IPS-18a (cell line): ENCODE results near the gene CREB3L4.

Experiments used
- H3K27ac ChIP-seq: one replicate; pipeline ENCODE4 v1.5.1; 2013; ENCODE audit warnings: low read length
- H3K27me3 ChIP-seq: one replicate; pipeline ENCODE4 v1.6.1; 2013; ENCODE audit warnings: mild to moderate bottlenecking, low read length; ENCODE audit not compliant: control insufficient read depth, insufficient read depth
- H3K36me3 ChIP-seq: one replicate; pipeline ENCODE4 v1.6.1; 2013; ENCODE audit warnings: low read depth, low read length; ENCODE audit not compliant: control insufficient read depth
- H3K4me1 ChIP-seq: one replicate; pipeline ENCODE4 v1.6.1; 2013; ENCODE audit warnings: low read depth, low read length; ENCODE audit not compliant: control insufficient read depth
- H3K4me3 ChIP-seq: one replicate; pipeline ENCODE4 v1.5.1; 2013; ENCODE audit warnings: low read length
- H3K9ac ChIP-seq: one replicate; pipeline ENCODE4 v1.6.1; 2013; ENCODE audit warnings: mild to moderate bottlenecking, low read length, moderate library complexity
- H3K9me3 ChIP-seq: one replicate; pipeline ENCODE4 v1.6.1; 2013; ENCODE audit warnings: low read depth, low read length; ENCODE audit not compliant: control insufficient read depth

Gene CREB3L4

GRCh38 chr1:153929426-153929825 is 38.3 kb upstream of the CREB3L4 start:
- H3K9ac ChIP-seq = no peak overlapping the region
- no peaks in the 10 kb centered on the region for H3K27me3 ChIP-seq
- H3K36me3 ChIP-seq = peaks cover 26% of the 10 kb centered on the region
- no peaks in the 10 kb centered on the region for H3K4me1 ChIP-seq
- H3K9me3 ChIP-seq = no peaks in the 10 kb centered on the region
- H3K27ac ChIP-seq = no peak overlapping the region
- H3K4me3 ChIP-seq = no peak overlapping the region

GRCh38 chr1:153929981-153930948 is 37.4 kb upstream of the CREB3L4 start:
- Histone ChIP-seq H3K4me3 (no peak overlapping the region), H3K36me3 (peaks cover 31% of the 10 kb centered on the region), H3K27me3 (no peaks in the 10 kb centered on the region), H3K9ac (no peak overlapping the region), H3K27ac (no peak overlapping the region), H3K4me1 (no peaks in the 10 kb centered on the region), H3K9me3 (no peaks in the 10 kb centered on the region)

- no peaks in the 10 kb centered on the region for H3K4me1 ChIP-seq
- no peak overlapping the region for H3K9ac ChIP-seq
- H3K4me3 ChIP-seq = no peak overlapping the region
- no peaks in the 10 kb centered on the region for H3K27me3 ChIP-seq
- H3K36me3 ChIP-seq = peaks cover 52% of the 10 kb centered on the region
- H3K27ac ChIP-seq = no peak overlapping the region
- H3K9me3 ChIP-seq = no peaks in the 10 kb centered on the region
Measured at GRCh38 chr1:153932156-153933131, 35.3 kb upstream of the CREB3L4 start.

- Histone ChIP-seq H3K9me3 (no peaks in the 10 kb centered on the region), H3K9ac (no peak overlapping the region), H3K27ac (no peak overlapping the region), H3K36me3 (peaks cover 59% of the 10 kb centered on the region), H3K4me3 (no peak overlapping the region), H3K27me3 (no peaks in the 10 kb centered on the region), H3K4me1 (no peaks in the 10 kb centered on the region)
Measured at GRCh38 chr1:153933430-153933829, 34.3 kb upstream of the CREB3L4 start.

GRCh38 chr1:153933955-153934354 is 33.7 kb upstream of the CREB3L4 start:
- Histone ChIP-seq H3K4me1 (no peaks in the 10 kb centered on the region), H3K4me3 (no peak overlapping the region), H3K27me3 (no peaks in the 10 kb centered on the region), H3K36me3 (peaks cover 59% of the 10 kb centered on the region), H3K9ac (no peak overlapping the region), H3K27ac (no peak overlapping the region), H3K9me3 (no peaks in the 10 kb centered on the region)

GRCh38 chr1:153934746-153935145 is 33.0 kb upstream of the CREB3L4 start:
- Histone ChIP-seq H3K9me3 (no peaks in the 10 kb centered on the region), H3K36me3 (peaks cover 58% of the 10 kb centered on the region), H3K27ac (no peak overlapping the region), H3K27me3 (no peaks in the 10 kb centered on the region), H3K9ac (no peak overlapping the region), H3K4me3 (no peak overlapping the region), H3K4me1 (no peaks in the 10 kb centered on the region)

- H3K4me1 ChIP-seq = no peaks in the 10 kb centered on the region
- peaks cover 57% of the 10 kb centered on the region for H3K36me3 ChIP-seq
- H3K9me3 ChIP-seq = no peaks in the 10 kb centered on the region
- no peak overlapping the region for H3K9ac ChIP-seq
- H3K4me3 ChIP-seq = no peak overlapping the region
- no peak overlapping the region for H3K27ac ChIP-seq
- H3K27me3 ChIP-seq = no peaks in the 10 kb centered on the region
Measured at GRCh38 chr1:153936011-153936802, 31.5 kb upstream of the CREB3L4 start.

GRCh38 chr1:153937331-153937730 is 30.4 kb upstream of the CREB3L4 start:
- Histone ChIP-seq H3K4me1 (no peaks in the 10 kb centered on the region), H3K27me3 (no peaks in the 10 kb centered on the region), H3K9ac (no peak overlapping the region), H3K4me3 (no peak overlapping the region), H3K36me3 (peaks cover 60% of the 10 kb centered on the region), H3K9me3 (no peaks in the 10 kb centered on the region), H3K27ac (no peak overlapping the region)

GRCh38 chr1:153938996-153939395 is 28.7 kb upstream of the CREB3L4 start:
- no peak overlapping the region for H3K9ac ChIP-seq
- H3K27me3 ChIP-seq = no peaks in the 10 kb centered on the region

GRCh38 chr1:153939476-153939875 is 28.2 kb upstream of the CREB3L4 start:
- Histone ChIP-seq H3K9ac (no peak overlapping the region), H3K27me3 (no peaks in the 10 kb centered on the region), H3K27ac (no peak overlapping the region), H3K4me1 (no peaks in the 10 kb centered on the region), H3K9me3 (no peaks in the 10 kb centered on the region), H3K36me3 (peaks cover 53% of the 10 kb centered on the region), H3K4me3 (no peak overlapping the region)

More at GRCh38 chr1:153938996-153939395, 28.7 kb upstream of the CREB3L4 start:
- no peak overlapping the region for H3K4me3 ChIP-seq
- peaks cover 58% of the 10 kb centered on the region for H3K36me3 ChIP-seq
- no peaks in the 10 kb centered on the region for H3K4me1 ChIP-seq
- H3K27ac ChIP-seq = no peak overlapping the region
- no peaks in the 10 kb centered on the region for H3K9me3 ChIP-seq

- H3K4me3 ChIP-seq = no peak overlapping the region
- H3K27me3 ChIP-seq = no peaks in the 10 kb centered on the region
- no peaks in the 10 kb centered on the region for H3K9me3 ChIP-seq
- peaks cover 4% of the 10 kb centered on the region for H3K4me1 ChIP-seq
- H3K27ac ChIP-seq = no peak overlapping the region
- H3K36me3 ChIP-seq = peaks cover 43% of the 10 kb centered on the region
- no peak overlapping the region for H3K9ac ChIP-seq
Measured at GRCh38 chr1:153940756-153941155, 26.9 kb upstream of the CREB3L4 start.
